HL-60 (cell line): ENCODE results near the gene ZNF664.

Experiments
- DNase-seq, 2 experiments: peaks; one replicate each; pipeline ENCODE4 v3.0.0-alpha.2; 2010 to 2020; ENCODE audit warnings: low read depth in 1 of 2, low spot score in 1 of 2
- H3K27ac ChIP-seq: fragments of 250-450 bp; sonication (Bioruptor Pico); replicated peaks from 2 replicates; pipeline ENCODE4 v1.5.1; 2020; ENCODE audit warnings: mild to moderate bottlenecking, moderate library complexity
- H3K27me3 ChIP-seq: fragments of 250-450 bp; sonication (Bioruptor Pico); 2 replicates; pipeline ENCODE4 v1.5.1; 2021; ENCODE audit warnings: mild to moderate bottlenecking, moderate library complexity; ENCODE audit not compliant: insufficient read depth, poor library complexity, severe bottlenecking
- H3K4me3 ChIP-seq: replicated peaks from 2 replicates; pipeline ENCODE4 v1.5.1; 2011; ENCODE audit warnings: mild to moderate bottlenecking, control low read depth, low read length; ENCODE audit not compliant: insufficient read depth
- CTCF ChIP-seq: IDR thresholded peaks from one replicate; pipeline ENCODE4 v1.5.1; 2011; ENCODE audit warnings: low read length, control low read depth, inconsistent platforms; ENCODE audit not compliant: insufficient read depth
- GABPA ChIP-seq: IDR thresholded peaks from 2 replicates; pipeline ENCODE4 v1.6.1; 2012; ENCODE audit warnings: low read depth
- POLR2AphosphoS5 ChIP-seq: IDR thresholded peaks from 2 replicates; pipeline ENCODE4 v1.6.1; 2012; ENCODE audit warnings: low read depth
- REST ChIP-seq: IDR thresholded peaks from 2 replicates; pipeline ENCODE4 v1.6.1; 2012; ENCODE audit warnings: low read depth; ENCODE audit not compliant: insufficient replicate concordance
- SPI1 ChIP-seq: IDR thresholded peaks from 2 replicates; pipeline ENCODE4 v1.6.1; 2012; ENCODE audit warnings: low read depth, mild to moderate bottlenecking, borderline replicate concordance

ZNF664 gene

GRCh38 chr12:123936471-123936870 lies 36.5 kb upstream of the ZNF664 start:
- H3K27ac ChIP-seq = no peak overlapping the region
- peaks cover 5% of the 10 kb centered on the region for H3K27me3 ChIP-seq
- no peak for DNase-seq
- no peak for TF ChIP-seq GABPA
- TF ChIP-seq REST = no peak
- TF ChIP-seq CTCF = no peak
- TF ChIP-seq SPI1 = no peak
- TF ChIP-seq POLR2AphosphoS5 = no peak
- H3K4me3 ChIP-seq = no peak overlapping the region

GRCh38 chr12:123936956-123937706 lies 35.9 kb upstream of the ZNF664 start:
- no peak overlapping the region for H3K27ac ChIP-seq
- TF ChIP-seq REST (no peak), SPI1 (no peak), CTCF (no peak), GABPA (no peak), POLR2AphosphoS5 (no peak)

GRCh38 chr12:123937707-123938591 lies 35.1 kb upstream of the ZNF664 start:
- no peak overlapping the region for H3K4me3 ChIP-seq
- H3K27ac ChIP-seq = no peak overlapping the region
- H3K27me3 ChIP-seq = no peaks in the 10 kb centered on the region
- no peak for TF ChIP-seq GABPA
- no peak for TF ChIP-seq SPI1
- no peak for TF ChIP-seq CTCF
- DNase-seq = no peak

More at GRCh38 chr12:123936956-123937706, 35.9 kb upstream of the ZNF664 start:
- Histone ChIP-seq H3K4me3 (no peak overlapping the region), H3K27me3 (peaks cover 4% of the 10 kb centered on the region)
- DNase-seq = no peak
